Measurements from ENCODE around the gene ATP8A2. TPM values are rescaled to one million over a fixed set of nuclear protein-coding genes. Genes with fewer than 3 reads are reported as not detected.

Gene ATP8A2
- total RNA-seq, 1 experiment from 2014 or later: 5.2 TPM

DNA sequence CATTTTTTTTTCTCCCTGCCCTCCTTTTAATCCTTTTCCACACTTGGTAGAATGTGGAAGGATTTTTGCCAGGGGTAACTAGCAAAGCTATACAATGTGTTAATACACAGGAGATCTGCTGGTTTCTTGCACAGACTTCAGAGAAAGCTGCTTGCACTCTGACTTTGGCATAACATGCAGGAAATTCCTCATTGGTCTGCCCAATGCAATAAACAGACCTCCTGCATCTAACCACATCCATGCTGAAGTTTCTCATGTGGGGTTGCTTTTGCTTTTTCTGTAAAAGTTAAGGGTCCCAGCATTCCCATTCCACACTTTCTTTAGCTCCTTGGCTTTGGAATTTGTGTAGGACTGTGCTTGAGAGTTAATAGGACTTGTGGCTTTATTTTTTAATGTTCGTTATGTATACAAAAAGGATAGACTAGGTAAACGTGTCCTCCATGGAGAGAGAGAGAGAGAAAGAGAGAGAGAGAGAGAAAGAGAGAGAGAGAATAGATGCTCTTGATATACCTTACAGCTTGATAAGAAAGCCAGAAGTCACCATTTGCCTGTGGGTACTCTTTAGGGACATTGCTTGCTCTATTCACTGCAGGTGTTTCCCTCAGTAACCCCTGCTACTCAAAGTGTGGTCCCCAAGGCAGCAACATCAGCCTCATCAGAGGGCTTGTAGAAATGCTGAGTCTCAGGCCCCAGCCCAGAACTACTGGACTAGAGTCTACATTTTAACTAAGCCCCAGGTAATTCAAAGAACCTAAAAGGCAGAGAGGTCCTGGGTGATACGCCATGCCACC lies 509.6 kb downstream of the ATP8A2 start (continued):
- TF ChIP-seq CBFB (CRISPR knock-in tag; IDR thresholded peaks at IDR 0.05; ENCODE audit: low read depth) (no peak), CREM (CRISPR knock-in tag; IDR thresholded peaks at IDR 0.05) (no peak), ZNF671 (CRISPR knock-in tag; IDR thresholded peaks at IDR 0.05) (no peak), ATF3 (CRISPR knock-in tag; conservative IDR thresholded peaks at IDR 0.05) (no peak)

- ATAC-seq: peak; percentile 63
- no peak for TF ChIP-seq JAZF1 (CRISPR knock-in tag; IDR thresholded peaks at IDR 0.05)
- DNase-seq (ENCODE audit: low spot score): peak; percentile 39
- Mint-ChIP-seq H3K4me1 (peaks cover 50% of the 10 kb centered on the region), H3K9me3 (0 out of 2 replicates have a peak, but pooled peaks cover 3% of the 10 kb centered on the region), H3K27ac (peak overlapping the region; percentile 78; the same call in 1 of the 2 replicates), H3K4me3 (no peak overlapping the region), H3K27me3 (ENCODE audit: low read depth) (no peaks in the 10 kb centered on the region; the same call in none of the 2 replicates), H3K36me3 (0 out of 2 replicates have a peak, but pooled peaks cover 3% of the 10 kb centered on the region)
- ChIA-PET CTCF (no interaction called here), POLR2A (interaction anchor here (0.6 kb wide), 1 partner anchor 677 kb away, joined by 4 read pairs; no protein-coding TSS in a partner anchor)
These were observed 510.2 kb downstream of the ATP8A2 start for GRCh38 chr13:25881971-25882451.

GRCh38 chr13:25882466-25883357 lies 510.9 kb downstream of the ATP8A2 start:
- no peaks in the 10 kb centered on the region; the same call in none of the 2 replicates for H3K27me3 Mint-ChIP-seq (ENCODE audit: low read depth)
- H3K4me1 Mint-ChIP-seq: peaks cover 50% of the 10 kb centered on the region
- DNase-seq (ENCODE audit: low spot score) (no peak), ATAC-seq (peak; percentile 69)
- POLR2A ChIA-PET: interaction anchor here (0.6 kb wide), 1 partner anchor 676 kb away, joined by 4 read pairs; no protein-coding TSS in a partner anchor
- no peak overlapping the region for H3K4me3 Mint-ChIP-seq
- CTCF ChIA-PET: no interaction called here
- H3K27ac Mint-ChIP-seq: peak overlapping the region; percentile 78; the same call in 1 of the 2 replicates
- 0 out of 2 replicates have a peak, but pooled peaks cover 3% of the 10 kb centered on the region for H3K9me3 Mint-ChIP-seq
- 0 out of 2 replicates have a peak, but pooled peaks cover 3% of the 10 kb centered on the region for H3K36me3 Mint-ChIP-seq
- no peak for TF ChIP-seq NR3C1 (CRISPR knock-in tag; conservative IDR thresholded peaks at IDR 0.05; ENCODE audit: low read depth)
- no peak for TF ChIP-seq PRRX2 (CRISPR knock-in tag; IDR thresholded peaks at IDR 0.05)
- no peak for TF ChIP-seq NR2C2 (CRISPR knock-in tag; IDR thresholded peaks at IDR 0.05)
- TF ChIP-seq ATF1 (CRISPR knock-in tag; IDR thresholded peaks at IDR 0.05): no peak
- TF ChIP-seq, protein P1, sequence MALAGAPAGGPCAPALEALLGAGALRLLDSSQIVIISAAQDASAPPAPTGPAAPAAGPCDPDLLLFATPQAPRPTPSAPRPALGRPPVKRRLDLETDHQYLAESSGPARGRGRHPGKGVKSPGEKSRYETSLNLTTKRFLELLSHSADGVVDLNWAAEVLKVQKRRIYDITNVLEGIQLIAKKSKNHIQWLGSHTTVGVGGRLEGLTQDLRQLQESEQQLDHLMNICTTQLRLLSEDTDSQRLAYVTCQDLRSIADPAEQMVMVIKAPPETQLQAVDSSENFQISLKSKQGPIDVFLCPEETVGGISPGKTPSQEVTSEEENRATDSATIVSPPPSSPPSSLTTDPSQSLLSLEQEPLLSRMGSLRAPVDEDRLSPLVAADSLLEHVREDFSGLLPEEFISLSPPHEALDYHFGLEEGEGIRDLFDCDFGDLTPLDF (CRISPR knock-in tag; IDR thresholded peaks at IDR 0.05): no peak
- no peak for TF ChIP-seq ZBTB21 (CRISPR knock-in tag; IDR thresholded peaks at IDR 0.05; ENCODE audit: borderline replicate concordance)
- no peak for TF ChIP-seq NFATC4 (CRISPR knock-in tag; IDR thresholded peaks at IDR 0.05)
- TF ChIP-seq CTCF (IDR thresholded peaks at IDR 0.05): no peak
- no peak for TF ChIP-seq ARID4B (CRISPR knock-in tag; IDR thresholded peaks at IDR 0.05; ENCODE audit: borderline replicate concordance)
- no peak for TF ChIP-seq EMX1 (CRISPR knock-in tag; IDR thresholded peaks at IDR 0.05)
- no peak for TF ChIP-seq AFF4 (CRISPR knock-in tag; IDR thresholded peaks at IDR 0.05; ENCODE audit: borderline replicate concordance)
- no peak for TF ChIP-seq ZNF232 (CRISPR knock-in tag; IDR thresholded peaks at IDR 0.05)

Data from WTC11 (cell line).